Measurements from ENCODE around the gene MBP.

The MBP gene

DNA sequence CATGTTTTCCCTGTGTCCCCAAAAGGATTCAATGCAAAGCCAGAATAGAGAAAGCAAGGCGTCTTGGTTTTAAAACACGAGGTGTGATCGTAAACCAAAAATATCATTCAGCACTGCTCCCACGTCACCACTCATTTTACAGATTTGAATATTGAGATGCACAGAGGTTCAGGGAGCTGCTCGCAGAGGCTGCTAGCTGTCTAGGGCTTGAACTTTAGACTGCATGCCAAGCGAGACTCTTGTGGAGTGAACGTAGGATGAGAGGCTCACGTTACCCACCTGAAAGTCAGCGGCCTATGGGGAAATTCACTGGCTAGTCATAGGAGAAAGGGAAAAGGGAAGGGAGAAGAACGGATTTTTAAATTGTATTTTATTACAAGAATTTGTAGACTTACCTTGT, 130.1 kb downstream of the MBP start:
- DNase-seq = no peak

- DNase-seq = peak in 1 of 2 experiments; percentile 13
Measured at GRCh38 chr18:77001979-77002378, 130.6 kb downstream of the MBP start.

DNA sequence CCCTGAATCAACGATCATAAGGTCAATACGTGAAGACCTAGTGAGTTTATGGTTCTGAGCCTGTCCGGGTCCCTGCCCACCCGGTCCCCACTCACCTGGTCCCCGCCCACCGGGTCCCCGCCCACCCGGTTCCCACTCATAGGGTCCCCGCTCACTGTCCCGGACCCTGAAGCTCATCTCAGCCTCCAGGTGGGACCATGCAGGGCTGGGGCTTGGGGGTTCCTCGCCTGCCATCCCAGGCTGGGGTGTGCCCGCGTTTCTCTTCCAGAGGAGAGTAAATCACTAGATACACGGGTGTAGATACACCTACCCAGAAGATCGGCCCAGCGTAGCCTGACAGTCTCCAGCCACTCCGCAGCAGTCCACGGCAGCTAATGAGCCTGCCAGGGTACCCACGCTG, 131.5 kb downstream of the MBP start:
- peak in 1 of 2 experiments; percentile 16 for DNase-seq

DNA sequence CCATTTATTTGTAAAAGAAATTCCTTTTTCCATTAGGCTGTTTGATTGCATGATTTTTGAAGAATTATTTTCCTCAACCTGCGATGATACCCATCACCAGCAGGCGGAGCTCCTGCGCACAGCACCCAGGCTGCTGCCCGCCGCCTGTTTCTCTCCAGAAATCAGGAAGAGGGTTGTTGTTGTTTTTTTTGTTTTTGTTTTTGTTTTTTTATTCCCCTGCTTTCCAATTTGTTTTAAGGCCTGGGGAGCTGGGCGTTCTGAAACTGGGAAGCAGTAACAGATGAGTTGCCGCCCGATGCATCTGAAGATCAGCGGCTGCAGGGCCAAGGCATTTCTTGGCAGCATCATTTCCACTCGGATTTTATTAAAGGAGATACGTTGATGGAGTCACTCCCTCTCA, 132.1 kb downstream of the MBP start:
- peak; percentile 63 for DNase-seq

GRCh38 chr18:76999077-76999476, 133.5 kb downstream of the MBP start:
- DNase-seq = peak in 1 of 2 experiments; percentile 8

DNA sequence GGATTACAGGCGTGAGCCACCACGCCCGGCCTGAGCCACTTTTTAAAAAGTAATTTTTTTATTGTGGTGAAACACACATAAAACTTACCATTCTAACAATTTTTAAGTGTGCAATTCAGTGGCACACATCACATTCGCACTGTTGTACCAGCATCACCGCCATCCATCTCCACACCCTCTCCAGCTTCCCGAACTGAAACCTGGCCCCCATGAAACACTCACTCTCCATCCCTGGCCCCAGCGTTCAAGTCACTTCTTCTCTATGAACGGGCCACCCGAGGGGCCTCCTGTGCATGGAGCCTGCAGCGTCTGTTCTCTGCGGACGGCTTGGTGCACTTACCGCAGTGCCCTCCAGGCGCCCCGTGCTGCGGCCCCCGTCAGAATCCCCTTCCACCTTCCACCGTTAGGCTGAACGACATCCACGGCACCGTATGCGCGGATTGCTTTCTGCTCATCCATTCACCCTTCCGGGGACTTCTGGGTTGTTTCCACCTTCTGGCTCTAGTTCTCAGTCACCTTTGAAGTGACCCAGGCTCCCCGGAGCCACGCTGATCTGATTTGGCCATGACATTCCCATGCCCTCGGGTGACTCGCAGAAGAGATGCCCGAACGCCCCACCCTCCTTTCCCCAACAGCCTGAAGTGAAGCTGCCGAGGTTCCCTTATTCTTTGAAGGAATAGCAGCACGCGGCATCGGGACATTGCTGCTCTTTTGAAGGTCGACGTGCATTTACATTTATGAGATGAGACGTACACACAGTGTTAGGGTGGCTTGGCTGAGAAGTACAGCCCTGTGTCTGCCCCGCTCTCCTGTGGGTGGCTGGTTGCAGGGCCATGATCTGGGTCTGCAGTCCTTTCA, 134.4 kb downstream of the MBP start:
- peak in 1 of 2 experiments; percentile 5 for DNase-seq

GRCh38 chr18:76996429-76996828, 136.2 kb downstream of the MBP start:
- no peak for DNase-seq

- DNase-seq = no peak
Measured at GRCh38 chr18:76995896-76996295, 136.7 kb downstream of the MBP start.

- no peak for DNase-seq
Measured at GRCh38 chr18:76994086-76994654, 138.4 kb downstream of the MBP start.

- peak in 1 of 2 experiments; percentile 4 for DNase-seq
Measured at GRCh38 chr18:76993573-76993972, 139.0 kb downstream of the MBP start.

- DNase-seq = peak in 1 of 2 experiments; percentile 7
Measured at GRCh38 chr18:76993085-76993382, 139.5 kb downstream of the MBP start.

GRCh38 chr18:76992226-76993084, 140.1 kb downstream of the MBP start:
- peak in 1 of 2 experiments; percentile 14 for DNase-seq

GRCh38 chr18:76991021-76991688, 141.4 kb downstream of the MBP start:
- peak in 1 of 2 experiments; percentile 13 for DNase-seq

GRCh38 chr18:76990343-76991020, 142.1 kb downstream of the MBP start:
- DNase-seq = peak in 1 of 2 experiments; percentile 12

- peak in 1 of 2 experiments; percentile 15 for DNase-seq
Measured at GRCh38 chr18:76989647-76990190, 142.9 kb downstream of the MBP start.

DNA sequence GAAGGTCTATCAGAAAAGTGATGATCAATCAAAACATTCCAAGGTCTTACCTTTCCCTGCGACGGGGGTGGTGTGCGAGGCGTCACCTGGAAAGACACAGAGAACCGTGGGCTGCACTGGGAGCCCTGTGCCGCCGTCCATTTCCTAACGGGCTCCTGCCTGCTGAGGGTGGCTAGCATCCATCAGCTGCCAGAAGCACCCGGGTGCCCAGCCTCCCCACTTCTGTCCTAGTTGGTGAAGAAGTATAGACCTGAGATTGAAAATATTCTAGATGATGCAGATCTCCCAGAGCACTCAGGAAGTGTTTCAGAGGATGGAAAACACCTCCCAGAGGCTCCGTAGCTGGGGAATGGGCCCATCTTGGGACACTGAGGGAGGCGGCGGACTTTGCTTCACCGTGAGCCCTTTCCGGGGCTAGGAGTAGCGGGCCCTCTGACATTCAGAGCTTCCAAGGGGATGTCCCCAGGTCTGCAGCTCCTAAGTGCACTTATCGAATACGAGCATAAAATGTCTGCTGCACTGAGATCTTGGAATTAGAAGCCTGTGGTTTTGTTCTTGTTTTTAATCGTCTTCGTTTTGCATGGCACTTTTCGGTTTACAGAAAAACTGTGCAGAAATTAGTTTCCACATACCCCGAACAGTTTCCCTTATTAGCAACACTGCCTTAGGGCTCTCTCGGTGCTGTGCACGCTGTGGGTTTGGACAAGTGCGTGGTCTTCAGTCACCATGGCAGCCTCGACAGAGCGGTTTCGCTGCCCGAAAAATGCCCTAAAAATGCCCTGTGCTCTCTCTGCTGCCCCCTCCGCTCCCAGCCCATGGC, 143.5 kb downstream of the MBP start:
- DNase-seq = peak; percentile 14 to 16

- peak in 1 of 2 experiments; percentile 6 for DNase-seq
Measured at GRCh38 chr18:76988031-76988826, 144.4 kb downstream of the MBP start.

DNA sequence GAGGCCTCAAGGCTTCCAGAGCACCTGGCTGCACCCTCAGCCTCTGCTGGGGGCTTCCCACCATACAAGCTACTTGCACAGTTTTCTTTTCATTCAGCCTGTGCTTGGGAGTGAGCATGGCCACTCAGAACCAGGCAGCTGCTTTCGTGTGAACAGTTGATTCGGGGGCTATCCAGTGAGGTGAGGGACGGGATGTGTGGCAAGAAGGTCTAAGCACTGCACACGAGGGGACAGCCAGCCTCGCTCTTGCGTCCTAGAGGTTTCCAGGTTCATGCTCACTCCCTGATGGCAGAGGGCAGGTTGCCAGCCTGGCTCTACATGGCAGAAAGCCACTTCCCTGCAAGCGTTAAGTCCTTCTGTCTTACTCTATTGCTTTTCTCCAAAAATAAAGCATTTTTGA, 146.2 kb downstream of the MBP start:
- DNase-seq = peak in 1 of 2 experiments; percentile 13

GRCh38 chr18:76985951-76986236, 146.7 kb downstream of the MBP start:
- peak; percentile 7 to 15 for DNase-seq

Data from activated T-cell treated with anti-CD3 and anti-CD28 coated beads, Interleukin-2, amount 50 U/mL, for 48 hours (primary cell).